ENCODE results near the gene PDE6A. TPM values are rescaled to one million over a fixed set of nuclear protein-coding genes. Genes with fewer than 3 reads are reported as not detected.

Gene PDE6A
- total RNA-seq, 2 experiments from 2014 or later, result not detected

DNA sequence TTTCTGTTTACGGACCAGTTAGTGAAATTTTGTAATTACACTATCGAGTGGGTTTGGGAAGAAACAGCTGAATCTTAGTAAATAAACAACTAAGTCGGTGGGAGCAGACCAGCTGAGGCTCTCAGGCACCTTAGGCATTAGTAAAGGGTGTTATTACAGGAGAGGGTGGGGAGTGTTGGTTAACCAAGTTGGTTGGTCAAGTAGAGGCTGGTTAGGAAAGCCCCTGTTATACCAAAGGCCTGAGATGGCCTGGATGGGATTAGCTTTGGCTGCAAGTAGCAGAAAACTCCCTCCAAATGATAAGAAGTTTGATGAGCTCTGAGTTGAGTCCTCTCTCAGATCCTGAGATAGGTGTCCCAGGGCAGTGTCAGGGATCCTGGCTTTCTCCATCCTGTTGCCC, 133.1 kb downstream of the PDE6A start:
- H3K9me3 ChIP-seq (ENCODE audit: control insufficient read depth in 1 of 2, insufficient read depth in 1 of 2, low read length in 2 of 2), result no peaks in the 10 kb centered on the region
- H3K4me1 Mint-ChIP-seq (ENCODE audit: low read depth), result no peaks in the 10 kb centered on the region
- DNase-seq, result no peak
- H3K4me1 ChIP-seq (ENCODE audit: insufficient read depth, low read length), result no peaks in the 10 kb centered on the region
- no peak for ATAC-seq (ENCODE audit: poor library complexity)
- no peaks in the 10 kb centered on the region for H3K9me3 Mint-ChIP-seq
- H3K36me3 ChIP-seq (ENCODE audit: insufficient read depth, low read length), result no peaks in the 10 kb centered on the region
- H3K27me3 ChIP-seq (ENCODE audit: control insufficient read depth in 1 of 2, insufficient read depth in 2 of 2, low read length in 2 of 2), result no peaks in the 10 kb centered on the region
- intact Hi-C loops (cut with DNase I, micrococcal nuclease), result no loop called here
- no peak overlapping the region for H3K4me3 Mint-ChIP-seq
- TF ChIP-seq, protein P1, sequence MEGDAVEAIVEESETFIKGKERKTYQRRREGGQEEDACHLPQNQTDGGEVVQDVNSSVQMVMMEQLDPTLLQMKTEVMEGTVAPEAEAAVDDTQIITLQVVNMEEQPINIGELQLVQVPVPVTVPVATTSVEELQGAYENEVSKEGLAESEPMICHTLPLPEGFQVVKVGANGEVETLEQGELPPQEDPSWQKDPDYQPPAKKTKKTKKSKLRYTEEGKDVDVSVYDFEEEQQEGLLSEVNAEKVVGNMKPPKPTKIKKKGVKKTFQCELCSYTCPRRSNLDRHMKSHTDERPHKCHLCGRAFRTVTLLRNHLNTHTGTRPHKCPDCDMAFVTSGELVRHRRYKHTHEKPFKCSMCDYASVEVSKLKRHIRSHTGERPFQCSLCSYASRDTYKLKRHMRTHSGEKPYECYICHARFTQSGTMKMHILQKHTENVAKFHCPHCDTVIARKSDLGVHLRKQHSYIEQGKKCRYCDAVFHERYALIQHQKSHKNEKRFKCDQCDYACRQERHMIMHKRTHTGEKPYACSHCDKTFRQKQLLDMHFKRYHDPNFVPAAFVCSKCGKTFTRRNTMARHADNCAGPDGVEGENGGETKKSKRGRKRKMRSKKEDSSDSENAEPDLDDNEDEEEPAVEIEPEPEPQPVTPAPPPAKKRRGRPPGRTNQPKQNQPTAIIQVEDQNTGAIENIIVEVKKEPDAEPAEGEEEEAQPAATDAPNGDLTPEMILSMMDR (IDR thresholded peaks at IDR 0.05), result no peak
- no peak overlapping the region for H3K27ac Mint-ChIP-seq
- ChIA-PET CTCF (interaction anchor here (1.3 kb wide), 1 partner anchor 41 kb away, joined by 4 read pairs; no protein-coding TSS in a partner anchor), POLR2A (no interaction called here)
- H3K27ac ChIP-seq (ENCODE audit: low read depth in 1 of 2, low read length in 2 of 2), result no peak overlapping the region
- H3K36me3 Mint-ChIP-seq (ENCODE audit: low read depth), result no peaks in the 10 kb centered on the region
- no peaks in the 10 kb centered on the region for H3K27me3 Mint-ChIP-seq
- no peak overlapping the region for H3K4me3 ChIP-seq (ENCODE audit: low read length)

DNA sequence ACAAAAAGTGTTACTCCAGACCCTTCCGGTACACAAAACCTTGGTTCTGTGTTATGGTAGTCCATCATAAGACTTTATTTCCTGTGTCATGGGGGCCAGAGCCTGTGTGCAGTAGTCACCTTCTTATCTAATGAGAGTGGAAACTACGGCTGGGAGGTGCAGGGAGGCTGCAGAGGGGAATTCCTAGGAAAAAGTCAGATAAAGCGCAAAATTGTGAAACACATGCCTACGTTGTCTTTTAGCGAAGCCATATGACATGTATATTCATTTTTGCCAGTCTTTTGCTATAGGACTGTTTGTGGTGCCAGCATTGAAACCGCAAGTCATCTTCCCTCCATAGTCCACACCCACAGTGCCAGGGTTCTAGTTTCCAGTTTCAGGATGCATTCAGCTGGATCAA, 133.7 kb downstream of the PDE6A start:
- Histone ChIP-seq H3K36me3 (ENCODE audit: insufficient read depth, low read length) (no peaks in the 10 kb centered on the region), H3K4me1 (ENCODE audit: insufficient read depth, low read length) (no peaks in the 10 kb centered on the region), H3K4me3 (ENCODE audit: low read length) (no peak overlapping the region), H3K27ac (ENCODE audit: low read depth in 1 of 2, low read length in 2 of 2) (no peak overlapping the region), H3K9me3 (ENCODE audit: control insufficient read depth in 1 of 2, insufficient read depth in 1 of 2, low read length in 2 of 2) (no peaks in the 10 kb centered on the region), H3K27me3 (ENCODE audit: control insufficient read depth in 1 of 2, insufficient read depth in 2 of 2, low read length in 2 of 2) (no peaks in the 10 kb centered on the region)
- H3K27me3 Mint-ChIP-seq, result no peaks in the 10 kb centered on the region
- intact Hi-C loops (cut with DNase I, micrococcal nuclease), result no loop called here
- no peak overlapping the region for H3K4me3 Mint-ChIP-seq
- ChIA-PET POLR2A (no interaction called here), CTCF (no interaction called here)
- DNase-seq (no peak), ATAC-seq (ENCODE audit: poor library complexity) (no peak)
- H3K4me1 Mint-ChIP-seq (ENCODE audit: low read depth), result no peaks in the 10 kb centered on the region
- no peaks in the 10 kb centered on the region for H3K36me3 Mint-ChIP-seq (ENCODE audit: low read depth)
- no peak overlapping the region for H3K27ac Mint-ChIP-seq
- H3K9me3 Mint-ChIP-seq, result no peaks in the 10 kb centered on the region
- TF ChIP-seq, protein P1 (IDR thresholded peaks at IDR 0.05), result no peak

DNA sequence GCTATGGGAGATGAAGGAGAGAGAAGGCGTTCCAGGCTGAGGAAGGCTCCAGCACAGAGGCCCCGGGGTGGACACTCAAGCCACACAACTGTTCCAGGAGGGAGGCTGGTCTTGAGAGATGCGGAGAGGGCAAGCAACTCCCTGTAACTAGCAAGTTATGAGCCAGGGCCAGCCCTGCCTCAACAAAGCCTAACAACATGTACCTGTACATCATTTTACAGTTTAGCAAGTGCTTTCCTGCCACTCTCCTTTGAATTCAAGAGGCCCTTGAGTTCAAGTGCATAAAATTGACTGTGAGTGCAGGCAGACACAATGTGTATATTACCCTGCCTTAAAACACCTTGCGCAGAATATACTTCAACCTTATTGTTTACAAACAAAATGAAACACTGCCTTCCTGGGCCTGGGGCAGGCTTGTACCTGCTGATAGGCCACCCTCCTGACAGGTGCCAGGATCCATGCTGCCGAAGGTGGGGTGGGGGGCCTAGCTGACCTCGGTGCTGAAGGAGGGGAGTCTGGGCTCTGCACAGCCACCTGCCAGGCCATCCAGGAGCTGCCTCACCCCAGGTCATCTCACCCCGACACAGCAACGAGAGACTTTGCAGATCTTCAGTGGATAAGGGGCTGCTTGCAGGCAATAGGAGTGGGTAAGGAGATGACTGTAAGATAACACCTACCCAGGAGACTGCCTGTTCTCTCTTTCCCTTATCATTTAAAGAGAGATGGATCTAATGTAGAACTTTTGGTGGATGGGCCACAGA, 134.5 kb downstream of the PDE6A start:
- Histone ChIP-seq H3K27me3 (ENCODE audit: control insufficient read depth in 1 of 2, insufficient read depth in 2 of 2, low read length in 2 of 2) (no peaks in the 10 kb centered on the region), H3K4me1 (ENCODE audit: insufficient read depth, low read length) (no peaks in the 10 kb centered on the region), H3K4me3 (ENCODE audit: low read length) (no peak overlapping the region), H3K27ac (ENCODE audit: low read depth in 1 of 2, low read length in 2 of 2) (no peak overlapping the region), H3K36me3 (ENCODE audit: insufficient read depth, low read length) (no peaks in the 10 kb centered on the region), H3K9me3 (ENCODE audit: control insufficient read depth in 1 of 2, insufficient read depth in 1 of 2, low read length in 2 of 2) (no peaks in the 10 kb centered on the region)
- no peaks in the 10 kb centered on the region for H3K9me3 Mint-ChIP-seq
- ChIA-PET POLR2A (no interaction called here), CTCF (no interaction called here)
- DNase-seq (no peak), ATAC-seq (ENCODE audit: poor library complexity) (no peak)
- H3K4me1 Mint-ChIP-seq (ENCODE audit: low read depth), result no peaks in the 10 kb centered on the region
- TF ChIP-seq, protein P1 (IDR thresholded peaks at IDR 0.05), result no peak
- no peaks in the 10 kb centered on the region for H3K36me3 Mint-ChIP-seq (ENCODE audit: low read depth)
- H3K27ac Mint-ChIP-seq, result no peak overlapping the region
- intact Hi-C loops (cut with DNase I, micrococcal nuclease), result no loop called here
- H3K4me3 Mint-ChIP-seq, result no peak overlapping the region
- no peaks in the 10 kb centered on the region for H3K27me3 Mint-ChIP-seq

Data from CD4-positive, alpha-beta T cell (primary cell).